DND-41 (cell line): ENCODE data around the gene FLT4.

Source experiments
- ATAC-seq: fragments of 200-7000 bp; cut with Tn5 transposase; 3 replicates; pipeline ENCODE4 v1.9.1; 2021; ENCODE audit warnings: low read depth; ENCODE audit not compliant: insufficient read depth
- DNase-seq: peaks from one replicate; pipeline ENCODE4 v3.0.0-alpha.2; 2020
- H2AFZ ChIP-seq: 2 replicates; pipeline ENCODE4 v1.6.0; 2012; ENCODE audit warnings: low read depth, low read length
- H3K27ac ChIP-seq: 2 replicates; pipeline ENCODE4 v1.5.1; 2012; ENCODE audit warnings: low read length, inconsistent platforms
- H3K27me3 ChIP-seq: fragments of 200-600 bp; sonication (generic); 2 replicates; pipeline ENCODE4 v1.6.0; 2012; ENCODE audit warnings: low read length, mild to moderate bottlenecking, inconsistent platforms; ENCODE audit not compliant: insufficient read depth, poor library complexity
- H3K36me3 ChIP-seq: 2 replicates; pipeline ENCODE4 v1.5.1; 2012; ENCODE audit warnings: low read length, inconsistent platforms; ENCODE audit not compliant: insufficient read depth
- H3K4me1 ChIP-seq: 2 replicates; pipeline ENCODE4 v1.5.1; 2012; ENCODE audit warnings: mild to moderate bottlenecking, low read length; ENCODE audit not compliant: insufficient read depth
- H3K4me2 ChIP-seq: 2 replicates; pipeline ENCODE4 v1.6.0; 2012; ENCODE audit warnings: mild to moderate bottlenecking, moderate library complexity, low read length, inconsistent platforms; ENCODE audit not compliant: insufficient read depth
- H3K4me3 ChIP-seq, 2 experiments: fragments of 200-600 bp in 1 of 2; shearing (Covaris generic) in 1 of 2; 2 replicates each; pipeline ENCODE4 v1.5.1; 2012 to 2016; ENCODE audit warnings: inconsistent platforms in 2 of 2, low read length in 2 of 2, mild to moderate bottlenecking in 2 of 2, low read depth in 1 of 2, moderate library complexity in 1 of 2
- H3K79me2 ChIP-seq: 2 replicates; pipeline ENCODE4 v1.6.0; 2012; ENCODE audit warnings: low read length, inconsistent platforms; ENCODE audit not compliant: insufficient read depth
- H3K9ac ChIP-seq: 2 replicates; pipeline ENCODE4 v1.6.0; 2012; ENCODE audit warnings: low read depth, mild to moderate bottlenecking, inconsistent platforms, low read length, moderate library complexity
- H3K9me3 ChIP-seq: 2 replicates; pipeline ENCODE4 v1.5.1; 2012; ENCODE audit warnings: low read length, moderate library complexity, mild to moderate bottlenecking, inconsistent platforms; ENCODE audit not compliant: insufficient read depth, severe bottlenecking
- H4K20me1 ChIP-seq: 2 replicates; pipeline ENCODE4 v1.6.0; 2012; ENCODE audit warnings: low read length; ENCODE audit not compliant: insufficient read depth
- CTCF ChIP-seq: IDR thresholded peaks from 2 replicates; pipeline ENCODE4 v1.5.1; 2012; ENCODE audit warnings: borderline replicate concordance, low read length, moderate library complexity, mild to moderate bottlenecking; ENCODE audit not compliant: poor library complexity, severe bottlenecking; ENCODE audit errors: extremely low read depth
- EZH2 ChIP-seq: IDR thresholded peaks from 3 replicates; pipeline ENCODE4 v1.6.1; 2012; ENCODE audit warnings: borderline replicate concordance, low read depth, mild to moderate bottlenecking, moderate library complexity, low read length, inconsistent platforms; ENCODE audit not compliant: severe bottlenecking

The FLT4 gene

GRCh38 chr5:180583738-180584137 lies 65.7 kb downstream of the FLT4 start:
- Histone ChIP-seq H4K20me1 (no peaks in the 10 kb centered on the region), H3K27ac (no peak overlapping the region), H2AFZ (no peak overlapping the region), H3K4me3 (no peak overlapping the region), H3K4me1 (no peaks in the 10 kb centered on the region), H3K9ac (no peak overlapping the region), H3K9me3 (no peaks in the 10 kb centered on the region), H3K36me3 (peaks cover under 1% of the 10 kb centered on the region; the same call in 1 of the 2 replicates), H3K79me2 (no peaks in the 10 kb centered on the region), H3K27me3 (no peaks in the 10 kb centered on the region), H3K4me2 (no peak overlapping the region)
- DNase-seq (no peak), ATAC-seq (no peak)
- TF ChIP-seq EZH2 (no peak), CTCF (no peak)

- H3K4me3 ChIP-seq = no peak overlapping the region
- DNase-seq = no peak
- no peaks in the 10 kb centered on the region for H3K4me1 ChIP-seq
- no peak for ATAC-seq
- no peaks in the 10 kb centered on the region for H3K27me3 ChIP-seq
- no peaks in the 10 kb centered on the region for H3K9me3 ChIP-seq
- no peak overlapping the region for H3K9ac ChIP-seq
- no peak overlapping the region for H2AFZ ChIP-seq
- H3K27ac ChIP-seq = no peak overlapping the region
- no peak for TF ChIP-seq EZH2
- no peak for TF ChIP-seq CTCF
- no peak overlapping the region for H3K4me2 ChIP-seq
- H3K36me3 ChIP-seq = peaks cover 21% of the 10 kb centered on the region
- no peaks in the 10 kb centered on the region for H4K20me1 ChIP-seq
- no peaks in the 10 kb centered on the region for H3K79me2 ChIP-seq
Observed at GRCh38 chr5:180580681-180581080, 68.7 kb downstream of the FLT4 start.

GRCh38 chr5:180575571-180575970 lies 73.8 kb downstream of the FLT4 start:
- Histone ChIP-seq H3K27me3 (no peaks in the 10 kb centered on the region), H2AFZ (no peak overlapping the region), H3K4me3 (no peak overlapping the region), H3K9me3 (no peaks in the 10 kb centered on the region), H3K4me2 (no peak overlapping the region), H3K27ac (no peak overlapping the region), H3K9ac (no peak overlapping the region), H3K36me3 (peaks cover 72% of the 10 kb centered on the region), H3K79me2 (no peaks in the 10 kb centered on the region), H3K4me1 (no peaks in the 10 kb centered on the region), H4K20me1 (no peaks in the 10 kb centered on the region)
- ATAC-seq = no peak
- TF ChIP-seq CTCF (no peak), EZH2 (no peak)
- DNase-seq = no peak

GRCh38 chr5:180568914-180569313 lies 80.5 kb downstream of the FLT4 start:
- Histone ChIP-seq H3K4me3 (no peak overlapping the region), H3K36me3 (peaks cover 96% of the 10 kb centered on the region), H3K27me3 (no peaks in the 10 kb centered on the region), H3K9ac (no peak overlapping the region), H3K9me3 (no peaks in the 10 kb centered on the region), H3K4me1 (0 out of 2 replicates have a peak, but pooled peaks cover 1% of the 10 kb centered on the region), H2AFZ (no peak overlapping the region), H3K27ac (no peak overlapping the region), H3K79me2 (peaks cover 8% of the 10 kb centered on the region; the same call in 1 of the 2 replicates), H4K20me1 (no peaks in the 10 kb centered on the region), H3K4me2 (no peak overlapping the region)
- no peak for ATAC-seq
- no peak for DNase-seq
- TF ChIP-seq CTCF (no peak), EZH2 (no peak)
